Liver (tissue), 9 donors: ENCODE measurements around the gene TCFL5. TPM values are rescaled to one million over a fixed set of nuclear protein-coding genes. Genes with fewer than 3 reads are reported as not detected.
A peak's percentile ranks its signal among the peaks of the same experiment; 100 is the strongest.

ENCODE experiments used
- DNase-seq: peaks from one replicate; pipeline ENCODE4 v3.0.0-alpha.2; 2017; ENCODE audit warnings: low spot score
- H3K27ac ChIP-seq, 2 donors: one replicate each; pipeline ENCODE4 v1.7.0; 2013; ENCODE audit warnings: inconsistent platforms in 2 of 2, low read length in 2 of 2, control low read depth in 1 of 2, low read depth in 1 of 2, mild to moderate bottlenecking in 1 of 2
- H3K27me3 ChIP-seq, 4 donors: one replicate each; pipeline versions ENCODE4 v1.6.1 to v1.7.0; 2013; ENCODE audit warnings: low read length in 3 of 4, inconsistent platforms in 1 of 4, mild to moderate bottlenecking in 1 of 4, moderate library complexity in 1 of 4; ENCODE audit not compliant: control insufficient read depth in 4 of 4, insufficient read depth in 4 of 4
- H3K36me3 ChIP-seq, 4 donors: one replicate each; pipeline versions ENCODE4 v1.6.1 to v1.7.0; 2013; ENCODE audit warnings: low read length in 3 of 4, mild to moderate bottlenecking in 3 of 4, low read depth in 1 of 4, moderate library complexity in 1 of 4; ENCODE audit not compliant: control insufficient read depth in 4 of 4, insufficient read depth in 3 of 4
- H3K4me1 ChIP-seq, 4 donors: one replicate each; pipeline versions ENCODE4 v1.6.1 to v1.7.0; 2013; ENCODE audit warnings: low read length in 3 of 4, mild to moderate bottlenecking in 3 of 4, moderate library complexity in 1 of 4; ENCODE audit not compliant: control insufficient read depth in 4 of 4, insufficient read depth in 4 of 4
- H3K4me3 ChIP-seq, 3 donors: one replicate each; pipeline versions ENCODE4 v1.6.1 to v1.7.0; 2013; ENCODE audit warnings: low read length in 3 of 3, control low read depth in 1 of 3, low read depth in 1 of 3, mild to moderate bottlenecking in 1 of 3
- H3K9ac ChIP-seq, 2 donors: one replicate each; pipeline ENCODE4 v1.7.0; 2013; ENCODE audit warnings: low read length in 2 of 2, mild to moderate bottlenecking in 2 of 2, moderate library complexity in 2 of 2, control low read depth in 1 of 2, low read depth in 1 of 2
- H3K9me3 ChIP-seq, 4 donors: one replicate each; pipeline versions ENCODE4 v1.6.1 to v1.7.0; 2013; ENCODE audit warnings: low read length in 3 of 4; ENCODE audit not compliant: control insufficient read depth in 4 of 4
- ATF3 ChIP-seq: IDR thresholded peaks from 2 replicates; pipeline ENCODE4 v1.6.1; 2016; ENCODE audit warnings: antibody characterized with exemption
- EGR1 ChIP-seq, 2 donors: IDR thresholded peaks; 2 replicates each; pipeline ENCODE4 v1.6.1; 2016 to 2018; ENCODE audit warnings: antibody characterized with exemption in 2 of 2, low read depth in 2 of 2
- FOXA1 ChIP-seq: IDR thresholded peaks from 2 replicates; pipeline ENCODE4 v1.6.1; 2016; ENCODE audit warnings: antibody characterized with exemption
- FOXA2 ChIP-seq: IDR thresholded peaks from 2 replicates; pipeline ENCODE4 v1.6.1; 2016; ENCODE audit warnings: antibody characterized with exemption
- GABPA ChIP-seq, 2 donors: IDR thresholded peaks in 1 of 2; conservative IDR thresholded peaks in 1 of 2; 2 replicates each; pipeline ENCODE4 v1.6.1; 2016; ENCODE audit warnings: antibody characterized with exemption in 2 of 2, mild to moderate bottlenecking in 1 of 2, moderate library complexity in 1 of 2
- HNF4A ChIP-seq, 2 donors: conservative IDR thresholded peaks; 2 replicates each; pipeline ENCODE4 v1.6.1; 2016; ENCODE audit warnings: antibody characterized with exemption in 2 of 2, mild to moderate bottlenecking in 2 of 2
- HNF4G ChIP-seq: IDR thresholded peaks from 2 replicates; pipeline ENCODE4 v1.6.1; 2016; ENCODE audit warnings: antibody characterized with exemption
- JUND ChIP-seq, 2 donors: IDR thresholded peaks; 2 replicates each; pipeline ENCODE4 v1.6.1; 2016; ENCODE audit warnings: antibody characterized with exemption in 2 of 2
- MAX ChIP-seq: IDR thresholded peaks from 2 replicates; pipeline ENCODE4 v1.6.1; 2016; ENCODE audit warnings: antibody characterized with exemption
- NR2F2 ChIP-seq: IDR thresholded peaks from 2 replicates; pipeline ENCODE4 v1.6.1; 2016; ENCODE audit warnings: antibody characterized with exemption
- RAD21 ChIP-seq, 2 donors: IDR thresholded peaks; 2 replicates each; pipeline ENCODE4 v1.6.1; 2016; ENCODE audit warnings: antibody characterized with exemption in 2 of 2, mild to moderate bottlenecking in 2 of 2
- RXRA ChIP-seq, 2 donors: IDR thresholded peaks; 2 replicates each; pipeline ENCODE4 v1.6.1; 2017 to 2018; ENCODE audit warnings: antibody characterized with exemption in 2 of 2, mild to moderate bottlenecking in 1 of 2
- SP1 ChIP-seq: IDR thresholded peaks from 2 replicates; pipeline ENCODE4 v1.6.1; 2018; ENCODE audit warnings: antibody characterized with exemption, mild to moderate bottlenecking
- TAF1 ChIP-seq: conservative IDR thresholded peaks from 2 replicates; pipeline ENCODE4 v1.6.1; 2016; ENCODE audit warnings: antibody characterized with exemption, mild to moderate bottlenecking
- YY1 ChIP-seq: IDR thresholded peaks from 2 replicates; pipeline ENCODE4 v1.6.1; 2016; ENCODE audit warnings: antibody characterized with exemption, mild to moderate bottlenecking
- ZBTB33 ChIP-seq: IDR thresholded peaks from 2 replicates; pipeline ENCODE4 v1.6.1; 2016; ENCODE audit warnings: antibody characterized with exemption
- WGBS: extraction: QIAGEN DNeasy Blood & Tissue Kit; methylation state at CpG from one replicate; pipeline ENCODE4 v1.1.7; 2013; 5-methylcytosine and 5-hydroxymethylcytosine counted together
- polyA plus RNA-seq, 2 donors: library from polyadenylated mRNA; stranded (reverse) in 1 of 2; unstranded in 1 of 2; fragments of 200-250 nt in 1 of 2; fragments of >200 nt in 1 of 2; fragmentation: Nextera tagmentation in 1 of 2; extraction: Ambion mirVana in 1 of 2; gene quantifications; one replicate each; pipeline versions ENCODE4 v1.2.1 to v1.2.3, GENCODE V29; 2013 to 2015
- total RNA-seq, 2 donors: library from RNA; depleted of rRNA; stranded (reverse); fragments of >200 nt; gene quantifications; one replicate each; pipeline ENCODE4 v1.2.3, GENCODE V29; 2014
- TF ChIP-seq, protein P1 (sequence below): IDR thresholded peaks from 2 replicates; pipeline ENCODE4 v1.6.1; 2016; ENCODE audit warnings: antibody characterized with exemption, mild to moderate bottlenecking
- TF ChIP-seq, protein P2 (sequence below): fragments of 150-350 bp; IDR thresholded peaks from 2 replicates; pipeline ENCODE4 v1.5.1; 2017; ENCODE audit warnings: improper control_type of control experiment, low read depth, low read length; ENCODE audit not compliant: missing input control
- donor health status: healthy.
- donor health status: healthy.
- donor health status: healthy.
- donor health status: healthy.
- donor health status: healthy.

The TCFL5 gene
- total and polyA plus RNA-seq, 4 donors = 0.79 to 3.8 (median 2.2) TPM

DNA sequence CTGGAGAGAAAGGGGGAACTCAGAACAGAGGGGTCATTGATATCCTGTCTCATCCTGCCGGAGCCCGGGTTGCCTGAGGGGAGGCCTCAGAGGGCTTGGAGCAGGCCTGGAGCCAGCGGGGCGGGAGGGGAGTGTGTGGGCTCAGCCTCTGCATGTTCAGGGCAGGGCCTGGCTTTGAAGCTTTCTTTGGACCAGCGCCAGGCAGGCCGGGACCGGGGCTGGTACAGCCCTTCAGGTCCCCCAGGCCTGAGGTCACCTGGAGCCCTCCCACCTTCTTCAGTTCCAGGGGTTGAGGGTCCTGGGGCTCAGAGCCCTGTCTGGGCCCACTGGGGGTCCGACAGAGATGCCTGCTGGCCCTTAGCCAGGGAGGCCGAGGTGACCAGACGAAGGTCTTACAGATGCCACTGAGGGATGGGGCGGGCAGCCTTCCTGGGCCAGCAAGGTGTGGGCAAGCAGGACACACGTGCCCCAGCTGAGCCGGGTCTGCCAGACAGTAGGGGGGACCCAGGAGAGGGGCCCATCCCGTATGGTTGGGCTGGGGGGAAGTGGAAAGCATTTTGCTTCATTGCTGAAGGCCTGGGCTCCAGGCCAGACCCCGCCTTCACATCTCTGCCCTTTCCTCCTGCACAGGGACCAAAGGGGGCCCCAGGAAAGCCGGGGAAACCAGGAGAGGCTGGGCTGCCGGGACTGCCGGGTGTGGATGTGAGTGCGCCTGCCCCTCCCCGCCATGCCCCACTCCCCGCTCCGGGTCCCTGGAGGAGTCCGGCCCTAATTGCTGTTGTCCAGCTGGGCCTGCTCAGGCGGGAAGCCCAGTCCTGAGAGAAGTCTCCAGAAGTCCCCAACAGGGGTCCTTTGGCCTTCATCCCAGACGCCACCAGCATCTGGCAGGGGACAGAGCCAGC, 42.8 kb downstream of the TCFL5 start:
- Histone ChIP-seq H3K36me3 (peaks cover 0 to under 1% (median 0%) of the 10 kb centered on the region in 4 donors), H3K27me3 (peaks cover 0 to 4% (median 0%) of the 10 kb centered on the region in 4 donors), H3K4me3 (no peak overlapping the region), H3K9me3 (no peaks in the 10 kb centered on the region), H3K4me1 (peaks cover 3 to 14% (median 5%) of the 10 kb centered on the region in 4 donors), H3K9ac (no peak overlapping the region), H3K27ac (peak overlapping the region in 1 of 2 donors; percentile 7)
- TF ChIP-seq HNF4G (no peak), YY1 (no peak), FOXA1 (no peak), MAX (no peak), RAD21 (IDR thresholded peaks at IDR 0.05) (no peak), GABPA (IDR thresholded peaks at IDR 0.05 in 1 of 2, conservative IDR thresholded peaks at IDR 0.05 in 1 of 2) (no peak), EGR1 (IDR thresholded peaks at IDR 0.05; ENCODE audit: low read depth in 2 of 2) (no peak), SP1 (no peak), JUND (IDR thresholded peaks at IDR 0.05) (no peak), HNF4A (conservative IDR thresholded peaks at IDR 0.05) (no peak), RXRA (IDR thresholded peaks at IDR 0.05) (no peak), ATF3 (no peak), FOXA2 (no peak), NR2F2 (no peak), ZBTB33 (no peak), TAF1 (no peak)
- TF ChIP-seq, protein P1, sequence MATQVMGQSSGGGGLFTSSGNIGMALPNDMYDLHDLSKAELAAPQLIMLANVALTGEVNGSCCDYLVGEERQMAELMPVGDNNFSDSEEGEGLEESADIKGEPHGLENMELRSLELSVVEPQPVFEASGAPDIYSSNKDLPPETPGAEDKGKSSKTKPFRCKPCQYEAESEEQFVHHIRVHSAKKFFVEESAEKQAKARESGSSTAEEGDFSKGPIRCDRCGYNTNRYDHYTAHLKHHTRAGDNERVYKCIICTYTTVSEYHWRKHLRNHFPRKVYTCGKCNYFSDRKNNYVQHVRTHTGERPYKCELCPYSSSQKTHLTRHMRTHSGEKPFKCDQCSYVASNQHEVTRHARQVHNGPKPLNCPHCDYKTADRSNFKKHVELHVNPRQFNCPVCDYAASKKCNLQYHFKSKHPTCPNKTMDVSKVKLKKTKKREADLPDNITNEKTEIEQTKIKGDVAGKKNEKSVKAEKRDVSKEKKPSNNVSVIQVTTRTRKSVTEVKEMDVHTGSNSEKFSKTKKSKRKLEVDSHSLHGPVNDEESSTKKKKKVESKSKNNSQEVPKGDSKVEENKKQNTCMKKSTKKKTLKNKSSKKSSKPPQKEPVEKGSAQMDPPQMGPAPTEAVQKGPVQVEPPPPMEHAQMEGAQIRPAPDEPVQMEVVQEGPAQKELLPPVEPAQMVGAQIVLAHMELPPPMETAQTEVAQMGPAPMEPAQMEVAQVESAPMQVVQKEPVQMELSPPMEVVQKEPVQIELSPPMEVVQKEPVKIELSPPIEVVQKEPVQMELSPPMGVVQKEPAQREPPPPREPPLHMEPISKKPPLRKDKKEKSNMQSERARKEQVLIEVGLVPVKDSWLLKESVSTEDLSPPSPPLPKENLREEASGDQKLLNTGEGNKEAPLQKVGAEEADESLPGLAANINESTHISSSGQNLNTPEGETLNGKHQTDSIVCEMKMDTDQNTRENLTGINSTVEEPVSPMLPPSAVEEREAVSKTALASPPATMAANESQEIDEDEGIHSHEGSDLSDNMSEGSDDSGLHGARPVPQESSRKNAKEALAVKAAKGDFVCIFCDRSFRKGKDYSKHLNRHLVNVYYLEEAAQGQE = no peak
- TF ChIP-seq, protein P2, sequence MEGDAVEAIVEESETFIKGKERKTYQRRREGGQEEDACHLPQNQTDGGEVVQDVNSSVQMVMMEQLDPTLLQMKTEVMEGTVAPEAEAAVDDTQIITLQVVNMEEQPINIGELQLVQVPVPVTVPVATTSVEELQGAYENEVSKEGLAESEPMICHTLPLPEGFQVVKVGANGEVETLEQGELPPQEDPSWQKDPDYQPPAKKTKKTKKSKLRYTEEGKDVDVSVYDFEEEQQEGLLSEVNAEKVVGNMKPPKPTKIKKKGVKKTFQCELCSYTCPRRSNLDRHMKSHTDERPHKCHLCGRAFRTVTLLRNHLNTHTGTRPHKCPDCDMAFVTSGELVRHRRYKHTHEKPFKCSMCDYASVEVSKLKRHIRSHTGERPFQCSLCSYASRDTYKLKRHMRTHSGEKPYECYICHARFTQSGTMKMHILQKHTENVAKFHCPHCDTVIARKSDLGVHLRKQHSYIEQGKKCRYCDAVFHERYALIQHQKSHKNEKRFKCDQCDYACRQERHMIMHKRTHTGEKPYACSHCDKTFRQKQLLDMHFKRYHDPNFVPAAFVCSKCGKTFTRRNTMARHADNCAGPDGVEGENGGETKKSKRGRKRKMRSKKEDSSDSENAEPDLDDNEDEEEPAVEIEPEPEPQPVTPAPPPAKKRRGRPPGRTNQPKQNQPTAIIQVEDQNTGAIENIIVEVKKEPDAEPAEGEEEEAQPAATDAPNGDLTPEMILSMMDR = no peak
- 34% methylated on average over 25 of the region's 25 CpGs for WGBS
- DNase-seq = no peak
